IMR-90 (cell line): ENCODE results near the gene ATG9B.

Experiments used
- CEBPB ChIP-seq: IDR thresholded peaks from 2 replicates; pipeline ENCODE4 v1.6.1; 2012; ENCODE audit warnings: low read depth, low read length, improper control_type of control experiment
- MAZ ChIP-seq: IDR thresholded peaks from 2 replicates; pipeline ENCODE4 v1.6.1; 2012; ENCODE audit warnings: low read depth, mild to moderate bottlenecking, low read length, improper control_type of control experiment, moderate library complexity, borderline replicate concordance
- POLR2A ChIP-seq: IDR thresholded peaks from 2 replicates; pipeline ENCODE4 v1.6.1; 2012; ENCODE audit warnings: mild to moderate bottlenecking, low read depth, low read length
- RAD21 ChIP-seq: IDR thresholded peaks from 2 replicates; pipeline ENCODE4 v1.6.1; 2012; ENCODE audit warnings: low read length, improper control_type of control experiment
- RCOR1 ChIP-seq: IDR thresholded peaks from 2 replicates; pipeline ENCODE4 v1.6.1; 2012; ENCODE audit warnings: mild to moderate bottlenecking, low read length, improper control_type of control experiment; ENCODE audit not compliant: insufficient replicate concordance
- RFX5 ChIP-seq: IDR thresholded peaks from 2 replicates; pipeline ENCODE4 v1.8.0; 2012; ENCODE audit warnings: low read depth, mild to moderate bottlenecking, low read length, moderate library complexity
- TF ChIP-seq, protein P1 (sequence below): conservative IDR thresholded peaks from 2 replicates; pipeline ENCODE4 v1.5.1; 2012; ENCODE audit warnings: mild to moderate bottlenecking, low read depth, low read length, improper control_type of control experiment

DNA sequence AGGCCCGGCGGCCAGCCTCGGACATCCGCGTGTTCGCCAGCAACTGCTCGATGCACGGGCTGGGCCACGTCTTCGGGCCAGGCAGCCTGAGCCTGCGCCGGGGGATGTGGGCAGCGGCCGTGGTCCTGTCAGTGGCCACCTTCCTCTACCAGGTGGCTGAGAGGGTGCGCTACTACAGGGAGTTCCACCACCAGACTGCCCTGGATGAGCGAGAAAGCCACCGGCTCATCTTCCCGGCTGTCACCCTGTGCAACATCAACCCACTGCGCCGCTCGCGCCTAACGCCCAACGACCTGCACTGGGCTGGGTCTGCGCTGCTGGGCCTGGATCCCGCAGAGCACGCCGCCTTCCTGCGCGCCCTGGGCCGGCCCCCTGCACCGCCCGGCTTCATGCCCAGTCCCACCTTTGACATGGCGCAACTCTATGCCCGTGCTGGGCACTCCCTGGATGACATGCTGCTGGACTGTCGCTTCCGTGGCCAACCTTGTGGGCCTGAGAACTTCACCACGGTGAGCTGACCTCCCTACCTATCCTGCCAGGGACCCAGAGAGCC, 24.7 kb upstream of the ATG9B start:
- TF ChIP-seq, protein P1, sequence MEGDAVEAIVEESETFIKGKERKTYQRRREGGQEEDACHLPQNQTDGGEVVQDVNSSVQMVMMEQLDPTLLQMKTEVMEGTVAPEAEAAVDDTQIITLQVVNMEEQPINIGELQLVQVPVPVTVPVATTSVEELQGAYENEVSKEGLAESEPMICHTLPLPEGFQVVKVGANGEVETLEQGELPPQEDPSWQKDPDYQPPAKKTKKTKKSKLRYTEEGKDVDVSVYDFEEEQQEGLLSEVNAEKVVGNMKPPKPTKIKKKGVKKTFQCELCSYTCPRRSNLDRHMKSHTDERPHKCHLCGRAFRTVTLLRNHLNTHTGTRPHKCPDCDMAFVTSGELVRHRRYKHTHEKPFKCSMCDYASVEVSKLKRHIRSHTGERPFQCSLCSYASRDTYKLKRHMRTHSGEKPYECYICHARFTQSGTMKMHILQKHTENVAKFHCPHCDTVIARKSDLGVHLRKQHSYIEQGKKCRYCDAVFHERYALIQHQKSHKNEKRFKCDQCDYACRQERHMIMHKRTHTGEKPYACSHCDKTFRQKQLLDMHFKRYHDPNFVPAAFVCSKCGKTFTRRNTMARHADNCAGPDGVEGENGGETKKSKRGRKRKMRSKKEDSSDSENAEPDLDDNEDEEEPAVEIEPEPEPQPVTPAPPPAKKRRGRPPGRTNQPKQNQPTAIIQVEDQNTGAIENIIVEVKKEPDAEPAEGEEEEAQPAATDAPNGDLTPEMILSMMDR, result no peak
- TF ChIP-seq RCOR1 (no peak), RAD21 (no peak), RFX5 (no peak), CEBPB (no peak), POLR2A (no peak), MAZ (no peak)
